Caco-2 (cell line): ENCODE data around the gene ZNF783. TPM values are rescaled to one million over a fixed set of nuclear protein-coding genes. Genes with fewer than 3 reads are reported as not detected.
"Not testable (repeated sequence)": the region's sequence is repeated elsewhere in the genome, so short reads cannot be mapped to it uniquely, and the experiment has no call there.

Experiments
- BruUV-seq: library from RNA; stranded (reverse); fragments of 400-500 nt; replicated peaks from 2 replicates; lab custom pipeline; 2021; lab: Mats Ljungman, UMichigan
- CTCF ChIA-PET: fragments of 300-600 bp; sonication (Branson Sonifier 250); formaldehyde crosslinking; loops from one replicate; lab custom pipeline; 2022; ENCODE audit warnings: antibody characterized with exemption; lab: Charles Lee
- POLR2A ChIA-PET: fragments of 300-600 bp; sonication (Branson Sonifier 250); formaldehyde crosslinking; loops from one replicate; lab custom pipeline; 2022; ENCODE audit warnings: antibody characterized with exemption; lab: Charles Lee
- DNase-seq, 2 experiments: peaks; one replicate each; pipeline versions ENCODE4 v3.0.0 to v3.0.0-alpha.2; 2020 to 2022
- H3K27me3 ChIP-seq: replicated peaks from 2 replicates; pipeline ENCODE4 v1.6.0; 2011; ENCODE audit warnings: low read length; ENCODE audit not compliant: control insufficient read depth, insufficient read depth
- H3K36me3 ChIP-seq: 2 replicates; pipeline ENCODE4 v1.5.1; 2011; ENCODE audit warnings: low read length; ENCODE audit not compliant: control insufficient read depth, insufficient read depth
- H3K4me1 ChIP-seq: fragments of 250-450 bp; sonication (Bioruptor Pico); 2 replicates; pipeline ENCODE4 v1.5.1; 2020; ENCODE audit warnings: mild to moderate bottlenecking
- H3K4me3 ChIP-seq: 2 replicates; pipeline ENCODE4 v1.5.1; 2011; ENCODE audit warnings: low read depth, mild to moderate bottlenecking, control low read depth, low read length
- H3K9me3 ChIP-seq: fragments of 250-450 bp; sonication (Bioruptor Pico); 2 replicates; pipeline ENCODE4 v1.5.1; 2020; ENCODE audit warnings: mild to moderate bottlenecking, moderate library complexity
- H3K27ac Mint-ChIP-seq: one replicate; pipeline ENCODE4 v1.8.0; 2022; ENCODE audit warnings: mixed read lengths; ENCODE audit not compliant: unreplicated experiment
- H3K27me3 Mint-ChIP-seq: one replicate; pipeline ENCODE4 v1.8.0; 2022; ENCODE audit warnings: mixed read lengths; ENCODE audit not compliant: insufficient read depth, unreplicated experiment
- H3K36me3 Mint-ChIP-seq: one replicate; pipeline ENCODE4 v1.8.0; 2022; ENCODE audit warnings: mild to moderate bottlenecking, mixed read lengths; ENCODE audit not compliant: insufficient read depth, unreplicated experiment
- H3K4me1 Mint-ChIP-seq: one replicate; pipeline ENCODE4 v1.8.0; 2022; ENCODE audit warnings: low read depth, mixed read lengths; ENCODE audit not compliant: unreplicated experiment
- H3K4me3 Mint-ChIP-seq: one replicate; pipeline ENCODE4 v1.8.0; 2022; ENCODE audit warnings: mild to moderate bottlenecking, moderate library complexity, mixed read lengths; ENCODE audit not compliant: unreplicated experiment
- H3K9me3 Mint-ChIP-seq: one replicate; pipeline ENCODE4 v1.8.0; 2022; ENCODE audit warnings: mixed read lengths; ENCODE audit not compliant: unreplicated experiment
- CTCF ChIP-seq, 2 experiments: fragments of 200-600 bp in 1 of 2; IDR thresholded peaks; 1 replicate in 1 of 2; 2 replicates in 1 of 2; pipeline versions ENCODE4 v1.5.1 to v1.8.0; 2011 to 2022; ENCODE audit warnings: antibody characterized with exemption in 1 of 2, control low read depth in 1 of 2, inconsistent platforms in 1 of 2, low read depth in 1 of 2, low read length in 1 of 2, mild to moderate bottlenecking in 1 of 2, moderate library complexity in 1 of 2; ENCODE audit not compliant: insufficient read depth in 1 of 2, severe bottlenecking in 1 of 2, unreplicated experiment in 1 of 2
- intact Hi-C: fragments of 100-400 bp; cut with micrococcal nuclease; formaldehyde crosslinking; loops from one replicate; pipeline ENCODE4 v1.10.0; 2022; ENCODE audit not compliant: unreplicated experiment
- total RNA-seq: library from RNA; stranded (reverse); gene quantifications from 2 replicates; pipeline ENCODE4 v1.2.3, GENCODE V29; 2022

The ZNF783 gene
- total RNA-seq, 1 experiment from 2014 or later = 27.3 TPM

- Histone ChIP-seq H3K9me3 (no peaks in the 10 kb centered on the region), H3K4me3 (no peak overlapping the region), H3K36me3 (peaks cover 3% of the 10 kb centered on the region), H3K27me3 (no peaks in the 10 kb centered on the region), H3K4me1 (no peaks in the 10 kb centered on the region)
- no peak for DNase-seq
- Mint-ChIP-seq H3K9me3 (no peaks in the 10 kb centered on the region), H3K27me3 (no peaks in the 10 kb centered on the region), H3K4me1 (peaks cover 8% of the 10 kb centered on the region), H3K36me3 (peaks cover 49% of the 10 kb centered on the region), H3K4me3 (no peak overlapping the region), H3K27ac (no peak overlapping the region)
- intact Hi-C loops = no loop called here
- ChIA-PET POLR2A (no interaction called here), CTCF (no interaction called here)
- BruUV-seq = no TSS peak
- TF ChIP-seq CTCF (IDR thresholded peaks at IDR 0.05; ENCODE audit: insufficient read depth in 1 of 2, low read depth in 1 of 2, low read length in 1 of 2, severe bottlenecking in 1 of 2, unreplicated experiment in 1 of 2) = no peak
Observed at GRCh38 chr7:149266451-149266850, 4.5 kb downstream of the ZNF783 start.

GRCh38 chr7:149267733-149268132, 5.7 kb downstream of the ZNF783 start:
- H3K9me3 ChIP-seq = no peaks in the 10 kb centered on the region
- no TSS peak for BruUV-seq
- intact Hi-C loops = no loop called here
- H3K27me3 ChIP-seq = no peaks in the 10 kb centered on the region
- DNase-seq = no peak
- ChIA-PET CTCF (no interaction called here), POLR2A (no interaction called here)
- Mint-ChIP-seq H3K36me3 (peaks cover 55% of the 10 kb centered on the region), H3K27ac (no peak overlapping the region), H3K4me3 (no peak overlapping the region), H3K9me3 (no peaks in the 10 kb centered on the region), H3K4me1 (peaks cover 8% of the 10 kb centered on the region), H3K27me3 (no peaks in the 10 kb centered on the region)
- no peaks in the 10 kb centered on the region for H3K4me1 ChIP-seq
- no peak overlapping the region for H3K4me3 ChIP-seq
- TF ChIP-seq CTCF (IDR thresholded peaks at IDR 0.05; ENCODE audit: insufficient read depth in 1 of 2, low read depth in 1 of 2, low read length in 1 of 2, severe bottlenecking in 1 of 2, unreplicated experiment in 1 of 2) = no peak
- H3K36me3 ChIP-seq = peaks cover 3% of the 10 kb centered on the region

- H3K4me1 ChIP-seq, H3K4me3 ChIP-seq, H3K27me3 ChIP-seq, H3K27me3 Mint-ChIP-seq, H3K4me3 Mint-ChIP-seq, POLR2A ChIA-PET, H3K9me3 Mint-ChIP-seq, intact Hi-C loops, H3K27ac Mint-ChIP-seq, H3K9me3 ChIP-seq, BruUV-seq, DNase-seq, CTCF ChIA-PET, H3K36me3 ChIP-seq, H3K4me1 Mint-ChIP-seq: not testable (repeated sequence)
- peaks cover 82% of the 10 kb centered on the region for H3K36me3 Mint-ChIP-seq
Observed at GRCh38 chr7:149274424-149274823, 12.4 kb downstream of the ZNF783 start.

- H3K4me1 Mint-ChIP-seq = no peaks in the 10 kb centered on the region
- no peak for DNase-seq
- no peak overlapping the region for H3K4me3 ChIP-seq
- H3K36me3 ChIP-seq = peaks cover 5% of the 10 kb centered on the region
- H3K27me3 ChIP-seq = no peaks in the 10 kb centered on the region
- ChIA-PET POLR2A (no interaction called here), CTCF (no interaction called here)
- no peaks in the 10 kb centered on the region for H3K9me3 Mint-ChIP-seq
- intact Hi-C loops = no loop called here
- H3K4me3 Mint-ChIP-seq = no peak overlapping the region
- TF ChIP-seq CTCF (IDR thresholded peaks at IDR 0.05; ENCODE audit: insufficient read depth in 1 of 2, low read depth in 1 of 2, low read length in 1 of 2, severe bottlenecking in 1 of 2, unreplicated experiment in 1 of 2) = no peak
- BruUV-seq = no TSS peak
- H3K36me3 Mint-ChIP-seq = peaks cover 86% of the 10 kb centered on the region
- no peaks in the 10 kb centered on the region for H3K4me1 ChIP-seq
- no peaks in the 10 kb centered on the region for H3K27me3 Mint-ChIP-seq
- H3K9me3 ChIP-seq = no peaks in the 10 kb centered on the region
- no peak overlapping the region for H3K27ac Mint-ChIP-seq
Observed at GRCh38 chr7:149277871-149278270, 15.9 kb downstream of the ZNF783 start.
